ENCODE results near the gene STT3A. TPM values are rescaled to one million over a fixed set of nuclear protein-coding genes. Genes with fewer than 3 reads are reported as not detected.
A peak's percentile ranks its signal among the peaks of the same experiment; 100 is the strongest.

STT3A gene
- total and polyA plus RNA-seq, 10 donors: 23.0 to 102 (median 80.9) TPM

DNA sequence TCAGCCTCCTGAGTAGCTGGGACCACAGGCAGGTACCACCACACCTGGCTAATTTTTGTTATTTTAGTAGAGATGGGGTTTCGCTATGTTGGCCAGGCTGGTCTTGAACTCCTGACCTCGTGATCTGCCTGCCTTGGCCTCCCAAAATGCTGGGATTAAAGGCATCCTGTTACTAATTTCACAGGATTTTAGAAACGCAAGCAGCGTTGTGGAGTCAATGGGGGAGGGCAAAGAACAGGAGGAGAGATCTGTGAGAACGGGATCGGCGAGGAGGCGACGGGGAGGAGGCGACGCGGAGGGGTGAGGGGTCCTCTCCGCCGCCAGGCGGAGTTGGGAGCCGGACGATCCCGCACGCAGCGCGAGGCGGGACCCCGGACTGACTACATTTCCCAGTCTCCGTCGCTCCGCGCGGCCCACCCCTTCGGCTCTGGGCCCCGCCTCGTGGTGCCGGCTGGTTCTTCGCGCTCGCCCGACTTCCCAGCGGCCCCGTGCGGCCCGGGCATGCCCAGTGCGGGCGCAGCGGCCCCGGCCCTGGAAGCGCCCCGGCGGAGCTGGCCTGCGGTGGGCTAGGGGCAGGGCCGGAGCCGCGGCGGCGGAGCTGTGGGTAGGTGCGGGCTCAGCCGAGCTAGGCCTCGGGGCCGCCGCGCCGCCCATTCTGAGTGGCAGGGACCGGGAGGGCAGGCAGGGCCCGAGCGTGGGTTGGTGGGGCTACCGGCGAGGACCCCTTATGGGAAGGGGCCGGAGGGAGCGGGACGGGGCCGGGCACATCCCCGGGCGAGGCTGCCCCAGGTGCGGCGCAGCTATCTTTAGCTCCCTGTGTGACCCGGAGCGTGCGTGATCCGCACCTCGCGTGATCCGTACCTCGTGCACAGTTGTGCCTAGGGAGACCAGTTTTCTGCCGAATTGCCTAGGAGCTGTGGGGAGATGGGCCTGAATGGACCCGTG is 23.4 kb upstream of the STT3A start, which contains the start of gene EI24:
EI24 (plus strand) TSS at position 508 of the 945 bp plus-strand sequence. CDS start 3,051 bp downstream, outside the sequence.
- H3K36me3 ChIP-seq: peaks cover 2 to 21% (median 15%) of the 10 kb centered on the region in 6 donors
- peak within 1 kb of the TSS; percentile 64 to 97 (median 80) for H3K4me3 ChIP-seq
- H3K4me1 ChIP-seq: peaks cover 11 to 40% (median 23%) of the 10 kb centered on the region in 6 donors
- H3K9me3 ChIP-seq: no peaks in the 10 kb centered on the region
- intact Hi-C loops (cut with DNase I; ENCODE audit: low total_unique reads): no loop called here
- H3K27me3 ChIP-seq (replicated peaks in 1 of 7): no peaks in the 10 kb centered on the region
- 1 to 4% (median 2%) methylated on average over 23 to 83 of the region's 83 CpGs for WGBS, 5 donors
- peak; percentile 56 to 87 (median 83) for TF ChIP-seq CTCF (IDR thresholded peaks at IDR 0.05 in 8 of 11, conservative IDR thresholded peaks at IDR 0.05 in 3 of 11)
- peak; percentile 82 to 88 (median 85) for TF ChIP-seq POLR2AphosphoS5 (IDR thresholded peaks at IDR 0.05)
- TF ChIP-seq POLR2A (IDR thresholded peaks at IDR 0.05): peak in 2 of 3 donors; percentile 68 to 77
- peak within 1 kb of the TSS; percentile 77 to 94 (median 86) for H3K27ac ChIP-seq
- DNase-seq: peak; percentile 97

DNA sequence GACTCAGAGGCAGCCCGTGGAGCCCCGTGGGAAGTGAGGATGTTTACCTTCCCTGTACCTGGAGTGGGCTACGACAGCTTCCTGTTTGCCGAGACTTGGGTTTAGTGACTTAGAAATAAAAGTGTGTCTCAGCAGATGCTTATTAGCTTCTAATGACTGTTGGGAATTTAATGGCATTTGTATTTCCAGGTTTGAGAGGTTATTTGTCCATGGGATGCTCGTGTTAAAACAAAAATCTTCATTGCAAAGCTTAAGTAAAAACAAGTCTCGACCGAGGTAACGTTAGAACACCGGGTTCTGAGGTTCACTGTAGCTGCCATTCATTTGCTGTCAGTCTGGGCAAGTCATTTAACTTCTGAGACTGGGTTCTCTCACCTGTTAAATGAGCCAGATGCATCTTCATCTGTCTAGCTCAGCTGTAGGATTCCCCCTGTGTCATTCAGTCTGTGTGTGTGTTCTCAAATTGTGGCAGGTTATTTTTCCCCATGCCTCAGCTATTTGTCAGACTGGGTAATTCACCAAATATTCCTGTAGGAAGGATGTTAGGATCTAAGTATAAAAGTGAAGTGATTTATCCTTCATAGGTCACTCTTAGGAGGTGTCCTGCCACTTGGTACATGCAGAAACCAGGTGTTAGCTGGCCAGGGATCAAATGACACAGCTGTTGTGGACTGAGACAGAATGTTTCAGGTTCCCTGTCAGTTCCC is 22.6 kb upstream of the STT3A start:
- intact Hi-C loops (cut with DNase I; ENCODE audit: low total_unique reads): no loop called here
- peaks cover 2 to 29% (median 22%) of the 10 kb centered on the region in 6 donors for H3K36me3 ChIP-seq
- peak overlapping the region; percentile 64 to 97 (median 80) for H3K4me3 ChIP-seq
- H3K27me3 ChIP-seq (replicated peaks in 1 of 7): no peaks in the 10 kb centered on the region
- TF ChIP-seq POLR2A (IDR thresholded peaks at IDR 0.05) (no peak), POLR2AphosphoS5 (IDR thresholded peaks at IDR 0.05) (no peak), CTCF (IDR thresholded peaks at IDR 0.05 in 8 of 11, conservative IDR thresholded peaks at IDR 0.05 in 3 of 11) (no peak)
- peaks cover 11 to 40% (median 23%) of the 10 kb centered on the region in 6 donors for H3K4me1 ChIP-seq
- H3K27ac ChIP-seq: peak overlapping the region; percentile 77 to 94 (median 86)
- DNase-seq: no peak
- H3K9me3 ChIP-seq: no peaks in the 10 kb centered on the region
- 2 to 5% (median 2%) methylated on average over 8 to 9 of the region's 9 CpGs for WGBS, 5 donors

DNA sequence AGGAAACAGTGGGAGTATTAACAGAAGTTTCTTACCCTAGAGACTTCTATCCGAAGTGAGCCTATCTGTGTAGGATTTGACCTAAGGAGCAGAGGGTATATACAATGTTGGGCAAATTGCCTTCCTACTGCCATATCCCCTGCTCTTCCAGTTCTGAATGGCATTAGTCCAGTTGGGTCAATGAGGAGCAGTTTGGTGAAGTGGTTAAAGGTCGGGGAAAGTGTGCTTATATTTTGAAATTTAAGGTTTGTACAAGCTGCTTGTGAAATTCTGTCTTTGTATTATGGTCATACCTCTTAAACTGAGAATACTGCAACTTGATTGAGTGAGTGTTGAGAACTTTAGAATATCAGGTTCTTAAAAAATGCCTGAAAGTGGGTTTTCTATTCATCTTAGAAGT is 21.7 kb upstream of the STT3A start:
- H3K9me3 ChIP-seq: no peaks in the 10 kb centered on the region
- H3K27ac ChIP-seq: no peak overlapping the region
- peaks cover 11 to 40% (median 23%) of the 10 kb centered on the region in 6 donors for H3K4me1 ChIP-seq
- no peak for TF ChIP-seq POLR2A (IDR thresholded peaks at IDR 0.05)
- no peak for TF ChIP-seq POLR2AphosphoS5 (IDR thresholded peaks at IDR 0.05)
- no peak for TF ChIP-seq CTCF (IDR thresholded peaks at IDR 0.05 in 8 of 11, conservative IDR thresholded peaks at IDR 0.05 in 3 of 11)
- 64 to 92% (median 75%) methylated on average over 2 of the region's 2 CpGs for WGBS, 5 donors
- no peak for DNase-seq
- no peaks in the 10 kb centered on the region for H3K27me3 ChIP-seq (replicated peaks in 1 of 7)
- peak overlapping the region in 1 of 8 donors; percentile 97 for H3K4me3 ChIP-seq
- H3K36me3 ChIP-seq: peaks cover 2 to 38% (median 30%) of the 10 kb centered on the region in 6 donors
- intact Hi-C loops (cut with DNase I; ENCODE audit: low total_unique reads): no loop called here
